HepG2 (cell line): ENCODE data around the gene THAP9. TPM values are rescaled to one million over a fixed set of nuclear protein-coding genes. Genes with fewer than 3 reads are reported as not detected.

Source experiments
- CAMTA2 ChIP-seq: sonication (generic); formaldehyde crosslinking; IDR thresholded peaks from 2 replicates; pipeline ENCODE4 v1.4.0; 2020; ENCODE audit warnings: mild to moderate bottlenecking, missing genetic modification reagents, borderline replicate concordance
- GTF3A ChIP-seq: sonication (generic); formaldehyde crosslinking; conservative IDR thresholded peaks from 2 replicates; pipeline ENCODE4 v1.4.0; 2020; ENCODE audit warnings: mild to moderate bottlenecking, missing genetic modification reagents
- KLF6 ChIP-seq: IDR thresholded peaks from 2 replicates; pipeline ENCODE4 v1.8.0; 2016; ENCODE audit warnings: missing biosample characterization, missing genetic modification reagents
- MEIS1 ChIP-seq: sonication (generic); formaldehyde crosslinking; IDR thresholded peaks from 2 replicates; pipeline ENCODE4 v1.9.0; 2021; ENCODE audit warnings: mild to moderate bottlenecking, missing genetic modification reagents, moderate library complexity, borderline replicate concordance
- MXD1 ChIP-seq: sonication (generic); formaldehyde crosslinking; IDR thresholded peaks from 2 replicates; pipeline ENCODE4 v1.4.0; 2020; ENCODE audit warnings: mild to moderate bottlenecking, missing genetic modification reagents
- MXD3 ChIP-seq: IDR thresholded peaks from 2 replicates; pipeline ENCODE4 v1.6.1; 2016; ENCODE audit warnings: mild to moderate bottlenecking, missing biosample characterization, missing genetic modification reagents
- RBAK ChIP-seq: sonication (generic); formaldehyde crosslinking; IDR thresholded peaks from 2 replicates; pipeline ENCODE4 v1.5.1; 2020; ENCODE audit warnings: mild to moderate bottlenecking, missing genetic modification reagents
- SNAI1 ChIP-seq: sonication (generic); formaldehyde crosslinking; IDR thresholded peaks from 2 replicates; pipeline ENCODE4 v1.5.0; 2020; ENCODE audit warnings: mild to moderate bottlenecking, missing genetic modification reagents, borderline replicate concordance
- THAP11 ChIP-seq: IDR thresholded peaks from 2 replicates; pipeline ENCODE4 v1.6.1; 2016; ENCODE audit warnings: missing biosample characterization, missing genetic modification reagents
- TRIM22 ChIP-seq: fragments of 450-650 bp; IDR thresholded peaks from 2 replicates; pipeline ENCODE4 v1.6.1; 2017
- UBTF ChIP-seq: sonication (generic); formaldehyde crosslinking; IDR thresholded peaks from 2 replicates; pipeline ENCODE4 v1.4.0; 2020; ENCODE audit warnings: mild to moderate bottlenecking, missing genetic modification reagents
- ZBTB38 ChIP-seq: sonication (generic); formaldehyde crosslinking; IDR thresholded peaks from 2 replicates; pipeline ENCODE4 v1.5.1; 2020; ENCODE audit warnings: mild to moderate bottlenecking, missing genetic modification reagents
- ZNF205 ChIP-seq: IDR thresholded peaks from 2 replicates; pipeline ENCODE4 v1.6.1; 2018; ENCODE audit warnings: missing biosample characterization, missing genetic modification reagents
- ZNF296 ChIP-seq: sonication (generic); formaldehyde crosslinking; conservative IDR thresholded peaks from 2 replicates; pipeline ENCODE4 v1.5.0; 2020; ENCODE audit warnings: mild to moderate bottlenecking, missing genetic modification reagents
- ZNF367 ChIP-seq: sonication (generic); formaldehyde crosslinking; IDR thresholded peaks from 2 replicates; pipeline ENCODE4 v1.4.0; 2020; ENCODE audit warnings: missing genetic modification reagents, borderline replicate concordance
- ZNF740 ChIP-seq: sonication (generic); formaldehyde crosslinking; IDR thresholded peaks from 2 replicates; pipeline ENCODE4 v1.4.0; 2020; ENCODE audit warnings: missing genetic modification reagents
- polyA plus RNA-seq, 8 experiments: library from polyadenylated mRNA; depleted of rRNA in 3 of 8; stranded (reverse) in 7 of 8; unstranded in 1 of 8; fragments of >200 nt; fragmentation: Illumina TruSeq in 4 of 8; extraction: Trizol in 4 of 8; gene quantifications; 2 replicates each; pipeline versions ENCODE4 v1.2.1 to v1.2.3, GENCODE V29; 2011 to 2016; ENCODE audit warnings: low read depth in 4 of 8, missing spikeins in 1 of 8, mixed read lengths in 1 of 8; ENCODE audit not compliant: insufficient read depth in 1 of 8
- total RNA-seq, 5 experiments: library from RNA; depleted of rRNA; stranded (reverse); fragments of >200 nt; fragmentation: Illumina TruSeq; extraction: Trizol; gene quantifications; 2 replicates each; pipeline ENCODE4 v1.2.3, GENCODE V29; 2016; ENCODE audit warnings: low read depth in 1 of 5
- TF ChIP-seq, protein P1 (sequence below): sonication (generic); formaldehyde crosslinking; IDR thresholded peaks from 2 replicates; pipeline ENCODE4 v1.4.0; 2020; ENCODE audit warnings: missing genetic modification reagents

THAP9 gene
- total and polyA plus RNA-seq, 2 of the 13 experiments (the other 11 are each of a cell fraction or from before 2014, with no cell fraction given), result 6.0 to 7.2 TPM

DNA sequence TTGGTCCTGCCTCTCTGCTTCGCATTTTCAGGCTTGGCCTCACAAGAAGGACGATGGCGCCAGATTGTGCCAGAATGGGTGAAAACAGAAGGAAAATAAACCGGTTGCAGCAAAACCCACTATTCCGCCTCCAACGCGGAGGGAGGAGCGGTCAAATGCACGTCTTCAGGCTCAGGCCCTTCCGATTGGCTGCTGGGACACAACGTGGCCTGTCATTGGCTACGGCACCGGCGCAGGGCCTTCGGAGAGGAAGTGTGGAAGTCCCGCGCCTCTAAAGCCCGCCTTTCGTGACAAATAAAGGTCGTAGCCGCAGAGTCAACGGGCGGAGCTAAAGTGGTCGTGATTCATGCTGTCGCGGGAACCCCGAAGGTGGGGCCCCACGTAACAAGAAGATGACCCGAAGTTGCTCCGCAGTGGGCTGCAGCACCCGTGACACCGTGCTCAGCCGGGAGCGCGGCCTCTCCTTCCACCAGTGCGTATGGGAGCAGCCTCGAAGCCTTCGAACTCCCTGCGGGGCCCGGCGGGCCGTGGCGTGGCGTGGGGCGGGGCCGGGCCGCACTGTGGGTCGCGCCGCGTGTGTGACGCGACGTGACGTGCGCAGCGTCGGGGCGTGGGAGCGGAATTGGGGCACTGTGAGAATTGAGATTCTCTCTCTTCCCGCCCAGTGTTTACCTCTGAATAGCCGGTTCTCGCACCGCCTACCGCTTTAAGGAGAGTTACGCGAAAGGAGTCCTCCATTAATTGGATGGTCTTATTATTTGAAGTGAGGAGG, at the start of gene THAP9 (continued):
- no peak for TF ChIP-seq ZNF740 (CRISPR knock-in tag)
- no peak for TF ChIP-seq RBAK (CRISPR knock-in tag)
- TF ChIP-seq MXD3 (CRISPR knock-in tag), result no peak; the same call in none of the 2 replicates
- TF ChIP-seq KLF6 (CRISPR knock-in tag), result 0 out of 2 replicates have a peak, but pooled peaks have one; percentile 16
- TF ChIP-seq MXD1 (CRISPR knock-in tag), result no peak; the same call in 1 of the 2 replicates
- TF ChIP-seq ZNF367, result no peak
- TF ChIP-seq MEIS1 (CRISPR knock-in tag), result no peak; the same call in 1 of the 2 replicates
- 0 out of 2 replicates have a peak, but pooled peaks have one; percentile 1 for TF ChIP-seq ZNF205 (CRISPR knock-in tag)
- no peak for TF ChIP-seq TRIM22
- no peak for TF ChIP-seq GTF3A (CRISPR knock-in tag)
- TF ChIP-seq ZNF296 (CRISPR knock-in tag), result no peak
- TF ChIP-seq SNAI1 (CRISPR knock-in tag), result no peak
- TF ChIP-seq CAMTA2, result peak; percentile 7; the same call in 1 of the 2 replicates
- TF ChIP-seq, protein P1, sequence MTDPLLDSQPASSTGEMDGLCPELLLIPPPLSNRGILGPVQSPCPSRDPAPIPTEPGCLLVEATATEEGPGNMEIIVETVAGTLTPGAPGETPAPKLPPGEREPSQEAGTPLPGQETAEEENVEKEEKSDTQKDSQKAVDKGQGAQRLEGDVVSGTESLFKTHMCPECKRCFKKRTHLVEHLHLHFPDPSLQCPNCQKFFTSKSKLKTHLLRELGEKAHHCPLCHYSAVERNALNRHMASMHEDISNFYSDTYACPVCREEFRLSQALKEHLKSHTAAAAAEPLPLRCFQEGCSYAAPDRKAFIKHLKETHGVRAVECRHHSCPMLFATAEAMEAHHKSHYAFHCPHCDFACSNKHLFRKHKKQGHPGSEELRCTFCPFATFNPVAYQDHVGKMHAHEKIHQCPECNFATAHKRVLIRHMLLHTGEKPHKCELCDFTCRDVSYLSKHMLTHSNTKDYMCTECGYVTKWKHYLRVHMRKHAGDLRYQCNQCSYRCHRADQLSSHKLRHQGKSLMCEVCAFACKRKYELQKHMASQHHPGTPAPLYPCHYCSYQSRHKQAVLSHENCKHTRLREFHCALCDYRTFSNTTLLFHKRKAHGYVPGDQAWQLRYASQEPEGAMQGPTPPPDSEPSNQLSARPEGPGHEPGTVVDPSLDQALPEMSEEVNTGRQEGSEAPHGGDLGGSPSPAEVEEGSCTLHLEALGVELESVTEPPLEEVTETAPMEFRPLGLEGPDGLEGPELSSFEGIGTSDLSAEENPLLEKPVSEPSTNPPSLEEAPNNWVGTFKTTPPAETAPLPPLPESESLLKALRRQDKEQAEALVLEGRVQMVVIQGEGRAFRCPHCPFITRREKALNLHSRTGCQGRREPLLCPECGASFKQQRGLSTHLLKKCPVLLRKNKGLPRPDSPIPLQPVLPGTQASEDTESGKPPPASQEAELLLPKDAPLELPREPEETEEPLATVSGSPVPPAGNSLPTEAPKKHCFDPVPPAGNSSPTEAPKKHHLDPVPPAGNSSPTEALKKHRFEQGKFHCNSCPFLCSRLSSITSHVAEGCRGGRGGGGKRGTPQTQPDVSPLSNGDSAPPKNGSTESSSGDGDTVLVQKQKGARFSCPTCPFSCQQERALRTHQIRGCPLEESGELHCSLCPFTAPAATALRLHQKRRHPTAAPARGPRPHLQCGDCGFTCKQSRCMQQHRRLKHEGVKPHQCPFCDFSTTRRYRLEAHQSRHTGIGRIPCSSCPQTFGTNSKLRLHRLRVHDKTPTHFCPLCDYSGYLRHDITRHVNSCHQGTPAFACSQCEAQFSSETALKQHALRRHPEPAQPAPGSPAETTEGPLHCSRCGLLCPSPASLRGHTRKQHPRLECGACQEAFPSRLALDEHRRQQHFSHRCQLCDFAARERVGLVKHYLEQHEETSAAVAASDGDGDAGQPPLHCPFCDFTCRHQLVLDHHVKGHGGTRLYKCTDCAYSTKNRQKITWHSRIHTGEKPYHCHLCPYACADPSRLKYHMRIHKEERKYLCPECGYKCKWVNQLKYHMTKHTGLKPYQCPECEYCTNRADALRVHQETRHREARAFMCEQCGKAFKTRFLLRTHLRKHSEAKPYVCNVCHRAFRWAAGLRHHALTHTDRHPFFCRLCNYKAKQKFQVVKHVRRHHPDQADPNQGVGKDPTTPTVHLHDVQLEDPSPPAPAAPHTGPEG (CRISPR knock-in tag), result peak; percentile 64
- peak; percentile 78; the same call in 1 of the 2 replicates for TF ChIP-seq ZBTB38 (CRISPR knock-in tag)
- peak; percentile 58; the same call in 1 of the 2 replicates for TF ChIP-seq UBTF
- TF ChIP-seq THAP11, result peak; percentile 59; the same call in 1 of the 2 replicates
